ENCODE measurements around the gene TBCA.

GRCh38 chr5:77774981-77775789, 954 bp downstream of the TBCA start:
- TF ChIP-seq CTCF (IDR thresholded peaks at IDR 0.05) (no peak), POLR2A (IDR thresholded peaks at IDR 0.05) (no peak), POLR2AphosphoS5 (IDR thresholded peaks at IDR 0.05) (no peak), EP300 (IDR thresholded peaks at IDR 0.05) (no peak)
